CD4-positive, alpha-beta T cell treated with Interleukin-17A for 4 hours (primary cell): ENCODE results near the gene TMEM80.
A peak's percentile ranks its signal among the peaks of the same experiment; 100 is the strongest.
"Not testable (repeated sequence)": the region's sequence is repeated elsewhere in the genome, so short reads cannot be mapped to it uniquely, and the experiment has no call there.

Experiments
- DNase-seq: peaks from one replicate; pipeline ENCODE4 v3.0.0-alpha.2; 2020; ENCODE audit warnings: mixed read lengths

Gene TMEM80

GRCh38 chr11:695538-696248, at the start of gene TMEM80:
TSS of gene TMEM80 (plus strand) at chr11:695816. CDS start at chr11:695828, 12 bp downstream.
- peak; percentile 98 for DNase-seq

GRCh38 chr11:646214-646613, 49.4 kb upstream of the TMEM80 start:
- DNase-seq = no peak

GRCh38 chr11:647672-648158, 47.9 kb upstream of the TMEM80 start:
- DNase-seq = not testable (repeated sequence)

GRCh38 chr11:650482-650881, 45.1 kb upstream of the TMEM80 start:
- DNase-seq = no peak

GRCh38 chr11:653136-653535, 42.5 kb upstream of the TMEM80 start:
- DNase-seq = not testable (repeated sequence)

- no peak for DNase-seq
These were observed 41.8 kb upstream of the TMEM80 start for GRCh38 chr11:653837-654236.

- not testable (repeated sequence) for DNase-seq
These were observed 41.2 kb upstream of the TMEM80 start for GRCh38 chr11:654444-654843.

GRCh38 chr11:655036-655726, 40.4 kb upstream of the TMEM80 start:
- no peak for DNase-seq

GRCh38 chr11:656426-656825, 39.2 kb upstream of the TMEM80 start:
- DNase-seq = no peak

GRCh38 chr11:656866-657265, 38.8 kb upstream of the TMEM80 start:
- no peak for DNase-seq

GRCh38 chr11:657691-658126, 37.9 kb upstream of the TMEM80 start:
- DNase-seq = no peak

GRCh38 chr11:659532-660085, 36.0 kb upstream of the TMEM80 start:
- no peak for DNase-seq

GRCh38 chr11:660281-660680, 35.3 kb upstream of the TMEM80 start:
- DNase-seq = no peak

GRCh38 chr11:660681-661444, 34.8 kb upstream of the TMEM80 start:
- no peak for DNase-seq

GRCh38 chr11:662689-663274, 32.8 kb upstream of the TMEM80 start:
- peak; percentile 60 for DNase-seq

GRCh38 chr11:665062-665703, 30.4 kb upstream of the TMEM80 start:
- no peak for DNase-seq

GRCh38 chr11:665704-666281, 29.8 kb upstream of the TMEM80 start:
- DNase-seq = no peak

- DNase-seq = no peak
These were observed 21.8 kb upstream of the TMEM80 start for GRCh38 chr11:673866-674265.

GRCh38 chr11:674406-674805, 21.2 kb upstream of the TMEM80 start:
- no peak for DNase-seq

GRCh38 chr11:678297-678696, 17.3 kb upstream of the TMEM80 start:
- no peak for DNase-seq

GRCh38 chr11:679271-680207, 16.1 kb upstream of the TMEM80 start:
- DNase-seq = no peak
